SH-SY5Y (cell line): ENCODE measurements around the gene DPYD.

Experiments used
- GATA2 ChIP-seq: IDR thresholded peaks from 2 replicates; pipeline ENCODE4 v1.6.1; 2011; ENCODE audit warnings: mild to moderate bottlenecking, low read depth, low read length
- GATA3 ChIP-seq: IDR thresholded peaks from 2 replicates; pipeline ENCODE4 v1.6.1; 2011; ENCODE audit warnings: low read depth, mild to moderate bottlenecking, low read length, moderate library complexity

- no peak for TF ChIP-seq GATA3
- TF ChIP-seq GATA2, result no peak
These were observed 139.9 kb downstream of the DPYD start for GRCh38 chr1:97780884-97781283.
